Endothelial cell (in vitro differentiated cells): ENCODE measurements around the gene ANKS3. TPM values are rescaled to one million over a fixed set of nuclear protein-coding genes. Genes with fewer than 3 reads are reported as not detected.

Source experiments
- DNase-seq: peaks from one replicate; pipeline ENCODE4 v3.0.0; 2021; ENCODE audit warnings: low spot score
- H3K27ac Mint-ChIP-seq: one replicate; pipeline ENCODE4 v1.8.0; 2021; ENCODE audit warnings: mixed read lengths, inconsistent platforms; ENCODE audit not compliant: unreplicated experiment
- H3K27me3 Mint-ChIP-seq: one replicate; pipeline ENCODE4 v1.8.0; 2021; ENCODE audit warnings: mild to moderate bottlenecking, moderate library complexity, mixed read lengths, inconsistent platforms; ENCODE audit not compliant: unreplicated experiment
- H3K36me3 Mint-ChIP-seq: one replicate; pipeline ENCODE4 v1.8.0; 2021; ENCODE audit warnings: mild to moderate bottlenecking, low read depth, mixed read lengths, inconsistent platforms; ENCODE audit not compliant: unreplicated experiment
- H3K4me1 Mint-ChIP-seq: one replicate; pipeline ENCODE4 v1.8.0; 2021; ENCODE audit warnings: mild to moderate bottlenecking, mixed read lengths, inconsistent platforms; ENCODE audit not compliant: unreplicated experiment
- H3K4me3 Mint-ChIP-seq: one replicate; pipeline ENCODE4 v1.8.0; 2021; ENCODE audit warnings: mild to moderate bottlenecking, mixed read lengths, inconsistent platforms; ENCODE audit not compliant: unreplicated experiment
- H3K9me3 Mint-ChIP-seq: one replicate; pipeline ENCODE4 v1.8.0; 2021; ENCODE audit warnings: mixed read lengths, inconsistent platforms; ENCODE audit not compliant: unreplicated experiment
- CTCF ChIP-seq: fragments of 200-600 bp; sonication (generic); IDR thresholded peaks from one replicate; pipeline ENCODE4 v1.5.0; 2021; ENCODE audit warnings: antibody characterized with exemption; ENCODE audit not compliant: unreplicated experiment
- total RNA-seq: library from RNA; stranded (reverse); fragmentation: NEBNext Ultra II Directional; extraction: Animal tissue kit (Norgen Biotek cat#: 25700); gene quantifications from one replicate; pipeline ENCODE4 v1.2.1, GENCODE V29; 2021; ENCODE audit not compliant: unreplicated experiment

ANKS3 gene
- total RNA-seq, 1 donor from 2014 or later, result 15.6 TPM

GRCh38 chr16:4726616-4727015 is 7.5 kb downstream of the ANKS3 start:
- peak overlapping the region; percentile 42 for H3K27ac Mint-ChIP-seq
- H3K4me1 Mint-ChIP-seq, result no peaks in the 10 kb centered on the region
- H3K36me3 Mint-ChIP-seq, result peaks cover 14% of the 10 kb centered on the region

GRCh38 chr16:4724661-4725270 is 9.3 kb downstream of the ANKS3 start:
- H3K27me3 Mint-ChIP-seq, result peaks cover 2% of the 10 kb centered on the region
- H3K4me1 Mint-ChIP-seq, result no peaks in the 10 kb centered on the region
- H3K9me3 Mint-ChIP-seq, result no peaks in the 10 kb centered on the region

More at GRCh38 chr16:4726616-4727015, 7.5 kb downstream of the ANKS3 start:
- no peak for TF ChIP-seq CTCF
- DNase-seq, result no peak
- Mint-ChIP-seq H3K4me3 (no peak overlapping the region), H3K27me3 (peaks cover 2% of the 10 kb centered on the region), H3K9me3 (no peaks in the 10 kb centered on the region)

GRCh38 chr16:4723071-4723767 is 10.9 kb downstream of the ANKS3 start:
- DNase-seq, result no peak
- peaks cover 2% of the 10 kb centered on the region for H3K27me3 Mint-ChIP-seq
- peaks cover 1% of the 10 kb centered on the region for H3K4me1 Mint-ChIP-seq
- no peaks in the 10 kb centered on the region for H3K9me3 Mint-ChIP-seq
- no peak overlapping the region for H3K4me3 Mint-ChIP-seq
- no peak overlapping the region for H3K27ac Mint-ChIP-seq
- no peak for TF ChIP-seq CTCF
- H3K36me3 Mint-ChIP-seq, result peaks cover 6% of the 10 kb centered on the region

More at GRCh38 chr16:4724661-4725270, 9.3 kb downstream of the ANKS3 start:
- no peak overlapping the region for H3K27ac Mint-ChIP-seq
- TF ChIP-seq CTCF, result no peak
- no peak for DNase-seq
- H3K36me3 Mint-ChIP-seq, result peaks cover 14% of the 10 kb centered on the region
- H3K4me3 Mint-ChIP-seq, result no peak overlapping the region

- H3K4me1 Mint-ChIP-seq, result peaks cover 3% of the 10 kb centered on the region
- TF ChIP-seq CTCF, result no peak
- H3K4me3 Mint-ChIP-seq, result no peak overlapping the region
- peaks cover 2% of the 10 kb centered on the region for H3K27me3 Mint-ChIP-seq
- no peak overlapping the region for H3K27ac Mint-ChIP-seq
- peaks cover 6% of the 10 kb centered on the region for H3K36me3 Mint-ChIP-seq
- no peaks in the 10 kb centered on the region for H3K9me3 Mint-ChIP-seq
- no peak for DNase-seq
Measured at GRCh38 chr16:4718466-4718865, 15.6 kb downstream of the ANKS3 start.

- no peaks in the 10 kb centered on the region for H3K27me3 Mint-ChIP-seq
- no peak overlapping the region for H3K4me3 Mint-ChIP-seq
- H3K36me3 Mint-ChIP-seq, result peaks cover 4% of the 10 kb centered on the region
- DNase-seq, result no peak
- no peak for TF ChIP-seq CTCF
- H3K9me3 Mint-ChIP-seq, result no peaks in the 10 kb centered on the region
- no peak overlapping the region for H3K27ac Mint-ChIP-seq
- peaks cover 3% of the 10 kb centered on the region for H3K4me1 Mint-ChIP-seq
Measured at GRCh38 chr16:4714996-4715395, 19.1 kb downstream of the ANKS3 start.
